Glomerular visceral epithelial cell (primary cell): ENCODE results near the gene TMEM132A.

ENCODE experiments used
- DNase-seq: peaks from one replicate; pipeline ENCODE4 v3.0.0-alpha.2; 2016; ENCODE audit errors: extremely low spot score

Gene TMEM132A

GRCh38 chr11:60921259-60921658 lies 3.0 kb upstream of the TMEM132A start:
- no peak for DNase-seq

DNA sequence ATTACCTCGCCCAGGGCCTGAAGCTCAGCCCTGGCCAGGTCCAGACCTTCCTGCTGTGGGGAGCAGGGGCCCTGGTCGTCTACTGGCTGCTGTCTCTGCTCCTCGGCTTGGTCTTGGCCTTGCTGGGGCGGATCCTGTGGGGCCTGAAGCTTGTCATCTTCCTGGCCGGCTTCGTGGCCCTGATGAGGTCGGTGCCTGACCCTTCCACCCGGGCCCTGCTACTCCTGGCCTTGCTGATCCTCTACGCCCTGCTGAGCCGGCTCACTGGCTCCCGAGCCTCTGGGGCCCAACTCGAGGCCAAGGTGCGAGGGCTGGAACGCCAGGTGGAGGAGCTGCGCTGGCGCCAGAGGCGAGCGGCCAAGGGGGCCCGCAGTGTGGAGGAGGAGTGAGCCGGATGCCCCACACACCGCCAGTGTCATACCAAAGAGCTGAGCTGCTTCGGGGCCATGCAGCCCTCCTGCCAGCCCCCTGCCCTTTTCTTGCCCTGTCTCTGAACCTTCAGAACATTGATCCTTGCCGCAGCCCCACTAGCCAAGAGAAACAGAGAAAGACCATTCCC lies 2.4 kb upstream of the TMEM132A start:
- DNase-seq = no peak

- DNase-seq = no peak
Observed at GRCh38 chr11:60922906-60923305, 1.4 kb upstream of the TMEM132A start.

DNA sequence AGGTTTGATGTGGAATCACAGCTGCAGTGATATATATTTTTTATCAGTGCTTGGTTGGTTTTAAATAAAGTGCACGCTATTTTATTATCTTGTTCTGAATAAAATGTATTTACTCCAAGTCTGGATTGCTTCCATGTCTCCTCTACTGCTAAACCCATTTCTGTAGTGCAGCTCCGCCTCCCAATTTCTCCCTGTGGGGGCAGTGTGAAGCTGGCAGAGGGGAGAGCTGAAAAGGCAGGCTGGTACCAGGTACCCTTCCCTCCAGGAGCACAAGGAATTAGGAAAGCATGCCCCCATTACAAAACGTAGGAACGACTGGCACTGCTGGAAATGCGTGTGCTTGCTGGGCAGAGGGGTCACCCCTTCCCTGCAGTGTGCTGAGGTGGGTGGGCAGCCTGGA lies 934 bp upstream of the TMEM132A start:
- no peak for DNase-seq

- no peak for DNase-seq
Observed at GRCh38 chr11:60923800-60924109, 505 bp upstream of the TMEM132A start.

DNA sequence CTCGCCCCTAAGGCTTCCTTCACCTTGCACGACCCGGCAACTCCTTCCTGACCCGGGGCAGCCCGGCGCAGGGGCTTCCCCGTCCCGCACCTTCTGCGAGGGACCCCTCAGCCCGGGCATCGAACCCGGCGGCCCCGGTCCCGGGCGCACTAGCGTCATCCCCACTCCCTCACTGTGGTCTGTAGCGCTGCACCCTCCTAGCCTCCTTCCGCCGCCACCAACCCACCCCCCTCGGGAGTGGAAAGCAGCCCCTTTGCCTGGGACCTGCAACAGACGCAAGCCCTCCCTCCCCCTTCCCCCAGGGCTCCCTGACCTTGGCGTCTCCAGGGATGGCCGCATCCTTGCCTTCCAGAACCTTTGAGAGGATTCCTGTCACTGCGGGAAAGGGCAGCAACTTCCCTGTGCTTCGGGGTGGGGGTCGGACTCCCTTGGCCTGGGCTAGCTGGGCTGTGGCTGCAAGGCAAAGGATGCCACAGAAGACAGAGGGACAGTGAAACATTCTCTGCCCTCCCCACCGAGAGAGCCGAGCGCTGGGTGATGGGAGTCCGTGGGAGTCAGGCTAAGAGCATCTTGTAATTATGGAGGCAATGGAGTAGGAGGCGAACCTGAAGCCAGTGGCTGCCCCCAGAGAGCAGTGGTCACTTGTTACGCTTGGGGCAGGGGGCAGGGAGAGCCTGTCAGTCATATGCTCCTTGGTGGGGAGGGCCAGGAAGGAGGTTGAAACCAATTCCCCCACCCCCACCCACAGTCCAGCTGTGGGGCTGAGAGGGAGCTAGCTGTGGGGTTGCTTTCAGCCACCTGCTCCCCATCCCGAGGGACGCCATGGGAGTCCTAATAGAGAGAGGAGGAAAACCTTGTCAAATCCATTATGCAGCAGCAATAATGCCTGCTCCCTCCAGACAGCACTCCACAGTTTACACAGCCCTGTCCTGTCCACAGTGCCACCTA lies 920 bp downstream of the TMEM132A start:
- DNase-seq = peak; percentile 6

DNA sequence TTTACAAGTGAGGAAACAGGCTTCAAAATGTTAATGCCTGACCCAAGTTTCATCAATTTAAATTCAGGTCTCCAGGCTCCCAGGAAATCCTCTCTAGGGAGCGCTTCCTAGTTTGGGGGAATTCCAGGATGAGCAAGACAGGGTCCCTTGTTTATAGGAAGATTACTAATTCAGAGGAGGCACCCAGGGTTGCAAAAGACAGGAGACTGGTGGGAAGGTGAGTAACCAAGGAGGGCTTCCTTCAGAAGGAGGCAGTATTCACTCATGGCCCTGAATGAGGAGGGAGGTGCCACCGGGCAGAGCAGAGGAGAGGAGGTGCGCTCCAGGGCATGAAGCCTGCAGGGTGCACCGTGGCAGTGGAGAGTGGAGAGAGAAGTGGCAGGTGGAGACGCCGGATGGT lies 1.6 kb downstream of the TMEM132A start:
- DNase-seq = peak; percentile 69

GRCh38 chr11:60926500-60926899 lies 2.2 kb downstream of the TMEM132A start:
- DNase-seq = no peak

DNA sequence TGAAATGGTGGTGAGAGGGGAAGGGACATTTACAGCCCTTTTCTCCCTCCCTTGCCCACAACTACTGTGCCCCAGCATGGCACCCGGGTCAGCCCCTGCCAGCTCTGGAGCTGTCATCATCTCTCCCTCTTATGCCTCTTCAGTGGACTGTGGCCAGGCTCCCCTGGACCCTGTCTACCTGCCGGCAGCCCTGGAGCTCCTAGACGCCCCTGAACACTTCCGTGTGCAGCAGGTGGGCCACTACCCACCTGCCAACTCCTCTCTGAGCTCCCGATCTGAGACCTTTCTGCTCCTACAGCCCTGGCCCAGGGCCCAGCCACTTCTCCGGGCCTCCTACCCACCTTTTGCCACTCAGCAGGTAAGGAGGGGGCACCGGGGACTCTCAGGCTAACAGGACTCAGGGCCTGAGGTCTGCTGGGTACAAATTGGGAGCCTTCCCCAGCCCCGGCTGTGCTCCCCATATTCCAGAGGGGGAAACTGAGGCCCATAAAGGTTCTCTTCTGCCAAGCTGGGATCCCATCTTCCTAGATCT lies 2.9 kb downstream of the TMEM132A start:
- no peak for DNase-seq

DNA sequence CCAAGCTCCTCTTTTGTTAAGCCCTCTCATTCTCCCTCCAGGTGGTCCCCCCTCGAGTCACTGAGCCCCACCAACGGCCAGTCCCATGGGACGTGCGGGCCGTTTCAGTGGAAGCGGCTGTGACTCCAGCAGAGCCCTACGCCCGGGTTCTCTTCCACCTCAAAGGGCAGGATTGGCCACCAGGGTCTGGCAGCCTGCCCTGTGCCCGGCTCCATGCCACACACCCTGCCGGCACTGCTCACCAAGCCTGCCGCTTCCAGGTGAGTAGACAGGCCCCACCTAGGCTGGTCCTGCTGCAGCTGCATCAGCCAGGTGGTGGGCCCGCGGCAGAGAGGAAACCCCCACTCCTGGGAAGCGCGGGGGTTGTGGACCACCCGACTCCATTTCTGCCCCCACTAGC lies 3.3 kb downstream of the TMEM132A start:
- DNase-seq = no peak

DNA sequence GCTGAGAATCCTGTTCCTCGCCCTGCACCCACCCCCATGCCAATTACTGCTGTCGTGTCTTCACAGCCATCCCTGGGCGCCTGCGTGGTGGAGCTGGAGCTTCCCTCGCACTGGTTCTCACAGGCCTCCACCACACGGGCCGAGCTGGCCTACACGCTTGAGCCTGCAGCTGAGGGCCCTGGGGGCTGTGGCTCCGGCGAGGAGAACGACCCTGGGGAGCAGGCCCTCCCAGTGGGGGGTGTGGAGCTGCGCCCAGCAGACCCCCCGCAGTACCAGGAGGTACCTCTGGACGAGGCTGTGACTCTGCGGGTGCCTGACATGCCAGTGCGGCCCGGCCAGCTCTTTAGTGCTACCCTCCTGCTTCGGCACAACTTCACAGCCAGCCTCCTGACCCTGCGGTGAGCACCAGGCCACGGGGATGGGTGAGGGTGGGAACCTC lies 4.3 kb downstream of the TMEM132A start:
- no peak for DNase-seq

- no peak for DNase-seq
Observed at GRCh38 chr11:60929764-60930163, 5.5 kb downstream of the TMEM132A start.

GRCh38 chr11:60930394-60930793 lies 6.1 kb downstream of the TMEM132A start:
- DNase-seq = no peak

GRCh38 chr11:60931917-60932316 lies 7.7 kb downstream of the TMEM132A start:
- no peak for DNase-seq

GRCh38 chr11:60932605-60933356 lies 8.5 kb downstream of the TMEM132A start:
- DNase-seq = no peak

GRCh38 chr11:60933416-60934123 lies 9.3 kb downstream of the TMEM132A start:
- DNase-seq = no peak

GRCh38 chr11:60934124-60934789 lies 10.0 kb downstream of the TMEM132A start:
- no peak for DNase-seq

DNA sequence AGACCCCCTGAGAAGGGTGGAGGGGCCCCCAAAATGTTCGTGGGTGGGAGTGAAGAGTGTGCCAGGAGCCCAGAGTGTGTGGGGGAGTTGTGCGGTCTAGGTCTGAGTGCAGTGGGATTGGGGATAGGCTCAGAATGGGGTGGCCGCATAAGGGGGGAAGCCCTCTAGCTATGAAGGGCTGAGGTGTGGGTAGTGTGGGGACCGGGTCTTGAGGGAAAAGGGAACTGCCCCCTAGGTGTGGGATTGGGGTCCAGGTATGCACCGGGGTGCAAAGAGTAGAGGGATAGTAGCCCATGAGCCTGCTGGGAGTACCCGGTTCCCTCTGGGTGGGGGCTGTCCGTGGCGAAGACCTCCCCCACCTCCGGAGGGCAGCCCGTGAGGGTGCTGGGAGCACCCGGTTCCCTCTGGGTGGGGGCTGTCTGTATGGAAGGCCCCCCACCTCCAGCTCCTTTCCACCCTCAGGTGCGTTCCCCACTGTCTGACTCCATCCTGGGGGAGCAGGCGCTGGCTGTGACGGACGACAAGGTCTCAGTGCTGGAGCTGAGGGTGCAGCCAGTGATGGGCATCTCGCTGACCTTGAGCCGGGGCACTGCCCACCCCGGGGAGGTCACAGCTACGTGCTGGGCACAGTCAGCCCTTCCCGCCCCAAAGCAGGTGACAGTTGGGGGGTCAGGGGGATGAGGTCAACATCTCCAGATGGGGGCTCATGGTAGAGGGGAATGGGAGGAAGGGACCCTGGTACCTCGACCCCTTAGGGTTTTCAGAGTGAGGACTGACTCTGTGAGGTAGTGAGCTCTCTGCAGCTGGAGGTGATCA lies 10.7 kb downstream of the TMEM132A start:
- no peak for DNase-seq

DNA sequence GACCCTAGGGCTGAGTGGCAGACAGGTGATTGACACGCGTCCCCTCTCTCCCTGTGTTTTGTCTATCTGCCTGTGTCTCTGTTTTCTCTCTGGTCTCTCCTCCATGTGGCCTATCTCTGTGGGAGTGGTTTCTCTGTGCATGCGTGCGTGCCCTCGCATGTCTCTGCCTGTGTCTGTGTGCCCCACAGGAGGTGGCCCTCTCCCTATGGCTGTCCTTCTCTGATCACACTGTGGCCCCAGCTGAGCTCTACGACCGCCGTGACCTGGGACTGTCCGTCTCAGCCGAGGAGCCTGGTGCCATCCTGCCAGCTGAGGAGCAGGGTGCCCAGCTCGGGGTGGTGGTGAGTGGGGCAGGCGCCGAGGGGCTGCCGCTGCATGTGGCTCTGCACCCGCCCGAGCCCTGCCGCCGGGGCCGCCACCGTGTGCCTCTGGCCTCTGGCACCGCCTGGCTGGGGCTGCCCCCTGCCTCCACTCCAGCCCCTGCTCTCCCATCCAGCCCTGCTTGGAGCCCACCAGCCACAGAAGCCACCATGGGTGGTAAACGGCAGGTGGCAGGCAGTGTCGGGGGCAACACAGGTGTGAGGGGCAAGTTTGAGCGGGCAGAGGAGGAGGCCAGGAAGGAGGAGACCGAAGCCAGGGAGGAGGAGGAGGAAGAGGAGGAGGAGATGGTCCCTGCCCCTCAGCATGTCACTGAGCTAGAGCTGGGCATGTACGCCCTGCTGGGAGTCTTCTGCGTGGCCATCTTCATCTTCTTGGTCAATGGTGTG lies 11.6 kb downstream of the TMEM132A start:
- no peak for DNase-seq
